ENCODE measurements around the gene MYOC. TPM values are rescaled to one million over a fixed set of nuclear protein-coding genes. Genes with fewer than 3 reads are reported as not detected.

MYOC gene
- total RNA-seq, 1 experiment from 2014 or later, result not detected

DNA sequence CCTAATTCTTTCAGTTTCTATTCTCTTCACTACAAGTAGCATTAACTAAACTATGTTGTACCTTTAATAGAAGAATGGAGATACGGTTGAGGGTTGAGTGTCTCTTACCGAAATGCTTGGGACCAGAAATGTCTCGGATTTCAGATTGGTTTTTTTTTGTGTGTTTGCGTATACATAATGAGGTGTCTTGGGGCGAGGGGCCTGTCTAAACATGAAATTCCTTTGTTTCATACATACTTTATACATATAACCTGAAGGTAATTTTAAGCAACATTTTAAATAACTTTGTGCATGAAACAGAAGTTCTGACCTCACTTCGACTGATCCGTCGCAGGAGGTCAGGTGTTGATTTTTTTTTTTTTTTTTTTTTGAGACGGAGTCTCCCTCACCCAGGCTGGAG is 66.8 kb downstream of the MYOC start:
- Mint-ChIP-seq H3K36me3 (ENCODE audit: insufficient read depth, unreplicated experiment) (peaks cover 91% of the 10 kb centered on the region), H3K27me3 (ENCODE audit: insufficient read depth, unreplicated experiment) (no peaks in the 10 kb centered on the region), H3K4me1 (ENCODE audit: low read depth, unreplicated experiment) (no peaks in the 10 kb centered on the region), H3K27ac (ENCODE audit: unreplicated experiment) (no peak overlapping the region), H3K9me3 (ENCODE audit: unreplicated experiment) (no peaks in the 10 kb centered on the region), H3K4me3 (ENCODE audit: unreplicated experiment) (no peak overlapping the region)
- CTCF ChIA-PET, result interaction anchor here (0.6 kb wide), 1 partner anchor 155 kb away, joined by 3 read pairs; no protein-coding TSS in a partner anchor
- Histone ChIP-seq H3K9me3 (no peaks in the 10 kb centered on the region), H3K36me3 (ENCODE audit: control insufficient read depth, insufficient read depth, low read length) (peaks cover 10% of the 10 kb centered on the region), H3K27me3 (replicated peaks; ENCODE audit: control insufficient read depth, insufficient read depth, low read length) (no peaks in the 10 kb centered on the region), H3K4me1 (no peaks in the 10 kb centered on the region), H3K4me3 (ENCODE audit: low read depth, low read length) (no peak overlapping the region)
- intact Hi-C loops (cut with micrococcal nuclease; ENCODE audit: unreplicated experiment), result loop anchor here (10.0 kb wide), 1 partner anchor 129 kb away; no protein-coding TSS in a partner anchor
- TF ChIP-seq, protein P1, sequence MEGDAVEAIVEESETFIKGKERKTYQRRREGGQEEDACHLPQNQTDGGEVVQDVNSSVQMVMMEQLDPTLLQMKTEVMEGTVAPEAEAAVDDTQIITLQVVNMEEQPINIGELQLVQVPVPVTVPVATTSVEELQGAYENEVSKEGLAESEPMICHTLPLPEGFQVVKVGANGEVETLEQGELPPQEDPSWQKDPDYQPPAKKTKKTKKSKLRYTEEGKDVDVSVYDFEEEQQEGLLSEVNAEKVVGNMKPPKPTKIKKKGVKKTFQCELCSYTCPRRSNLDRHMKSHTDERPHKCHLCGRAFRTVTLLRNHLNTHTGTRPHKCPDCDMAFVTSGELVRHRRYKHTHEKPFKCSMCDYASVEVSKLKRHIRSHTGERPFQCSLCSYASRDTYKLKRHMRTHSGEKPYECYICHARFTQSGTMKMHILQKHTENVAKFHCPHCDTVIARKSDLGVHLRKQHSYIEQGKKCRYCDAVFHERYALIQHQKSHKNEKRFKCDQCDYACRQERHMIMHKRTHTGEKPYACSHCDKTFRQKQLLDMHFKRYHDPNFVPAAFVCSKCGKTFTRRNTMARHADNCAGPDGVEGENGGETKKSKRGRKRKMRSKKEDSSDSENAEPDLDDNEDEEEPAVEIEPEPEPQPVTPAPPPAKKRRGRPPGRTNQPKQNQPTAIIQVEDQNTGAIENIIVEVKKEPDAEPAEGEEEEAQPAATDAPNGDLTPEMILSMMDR (IDR thresholded peaks at IDR 0.05; ENCODE audit: insufficient read depth in 1 of 2, low read depth in 1 of 2, low read length in 1 of 2, severe bottlenecking in 1 of 2, unreplicated experiment in 1 of 2), result no peak
- BruUV-seq (replicated peaks), result no TSS peak
- POLR2A ChIA-PET, result no interaction called here
- no peak for DNase-seq

Other genes with a start within 250 kb of the MYOC start
- 208 and 237 TPM in 2 replicates for gene PRRC2C, start 167.2 kb downstream of the MYOC start, total RNA-seq (2022)
- 0.18 TPM in 1 of 2 replicates, not detected in the other for gene MYOCOS, start 30.4 kb downstream of the MYOC start, total RNA-seq (2022)
- 4.3 and 4.9 TPM in 2 replicates for gene VAMP4, start 89.4 kb upstream of the MYOC start, total RNA-seq (2022)
- 36.9 and 40.4 TPM in 2 replicates for gene METTL13, start 129.0 kb upstream of the MYOC start, total RNA-seq (2022)
- gene DNM3, start 188.8 kb upstream of the MYOC start, total RNA-seq (2022), result 0.11 TPM in 1 of 2 replicates, not detected in the other

Measured in Caco-2 (cell line).